Breast epithelium (tissue), 3 donors: ENCODE results near the gene SDS.

ENCODE experiments used
- CTCF ChIP-seq, 3 donors: fragments of 450-650 bp; IDR thresholded peaks; one replicate each; pipeline ENCODE4 v1.5.1; 2016 to 2017; ENCODE audit warnings: antibody characterized with exemption in 3 of 3, mild to moderate bottlenecking in 3 of 3, moderate library complexity in 3 of 3
- POLR2A ChIP-seq: fragments of 450-650 bp; IDR thresholded peaks from one replicate; pipeline ENCODE4 v1.6.1; 2016; ENCODE audit warnings: antibody characterized with exemption, mild to moderate bottlenecking, moderate library complexity
- POLR2AphosphoS5 ChIP-seq, 3 donors: sonication (generic); formaldehyde crosslinking; IDR thresholded peaks; one replicate each; pipeline ENCODE4 v1.6.1; 2017; ENCODE audit warnings: antibody characterized with exemption in 3 of 3

- TF ChIP-seq CTCF (IDR thresholded peaks at IDR 0.05) (no peak), POLR2AphosphoS5 (IDR thresholded peaks at IDR 0.05) (no peak), POLR2A (no peak)
Observed at GRCh38 chr12:113387631-113388030, 16.1 kb downstream of the SDS start.
